GM21423 (cell line): ENCODE data around the gene RHOXF2.
"Not testable (repeated sequence)": the region's sequence is repeated elsewhere in the genome, so short reads cannot be mapped to it uniquely, and the experiment has no call there.

ENCODE experiments used
- ATAC-seq: cut with Tn5 transposase; IDR thresholded peaks from one replicate; pipeline ENCODE4 v1.9.1; 2021; ENCODE audit warnings: mild to moderate bottlenecking, moderate library complexity; ENCODE audit not compliant: unreplicated experiment

RHOXF2 gene

GRCh38 chrX:120196626-120197283 is 38.3 kb downstream of the RHOXF2 start:
- not testable (repeated sequence) for ATAC-seq

DNA sequence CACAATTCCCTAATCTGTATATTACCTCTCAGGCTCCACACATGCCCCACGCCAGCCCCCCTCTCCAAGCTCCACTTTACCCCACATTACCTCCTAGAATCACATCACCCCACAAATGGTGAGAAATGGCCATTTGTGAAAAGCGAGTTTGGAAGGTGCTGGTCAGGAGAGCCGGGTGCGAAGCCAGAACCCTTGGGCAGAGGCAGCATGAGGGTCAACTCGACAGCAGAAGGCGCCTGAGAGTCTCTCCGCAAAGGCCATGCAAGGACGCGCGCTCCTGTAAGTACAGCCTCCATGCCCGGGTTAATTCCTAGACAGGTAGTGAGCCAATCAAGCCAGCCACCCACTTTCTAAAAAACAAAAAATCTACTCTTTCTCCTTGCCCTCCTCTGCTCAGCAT is 42.4 kb downstream of the RHOXF2 start:
- no peak for ATAC-seq

DNA sequence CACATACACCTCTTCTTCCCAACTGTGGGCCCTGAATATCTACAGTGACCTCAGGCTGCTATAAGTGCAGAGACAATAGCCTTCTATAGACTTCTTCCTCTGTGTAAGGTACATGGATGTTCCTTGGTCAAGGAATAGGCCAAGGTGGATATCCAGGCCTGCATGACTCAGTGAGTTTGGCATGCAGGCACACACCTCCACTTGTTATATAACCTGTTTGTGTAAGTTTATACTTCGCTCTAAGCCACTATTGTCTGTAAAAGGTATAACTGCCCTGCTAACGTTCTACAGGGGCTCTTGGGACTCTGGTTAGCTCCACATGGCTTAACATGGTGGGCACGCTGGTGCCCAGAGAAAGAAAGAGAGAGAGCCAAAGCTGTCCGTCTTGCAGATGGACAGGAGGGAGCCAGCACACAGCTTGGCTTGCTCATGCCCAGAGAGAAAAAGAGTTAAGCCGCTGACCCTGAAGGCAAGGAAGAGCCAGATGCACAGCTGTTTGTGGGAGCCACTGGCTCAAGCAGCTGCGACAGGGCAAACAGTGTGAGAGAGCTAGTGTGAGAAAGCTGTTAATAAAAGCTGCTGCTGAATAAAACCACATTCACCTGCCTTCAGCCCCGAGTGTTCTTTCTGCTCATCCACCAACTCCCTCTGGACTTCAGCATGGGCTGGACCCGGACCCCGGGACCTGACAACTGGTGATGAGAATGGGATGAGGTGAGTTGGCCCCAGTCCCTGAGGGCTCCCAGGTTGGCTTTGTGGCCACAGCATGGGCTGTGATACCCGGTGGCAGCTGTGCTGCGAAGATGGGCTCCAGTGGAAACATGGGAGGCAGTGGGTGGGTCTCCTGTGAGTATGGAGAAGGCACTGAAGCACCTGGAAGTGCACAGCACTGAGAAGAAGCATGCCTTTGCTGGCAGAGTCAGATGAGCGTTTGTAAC is 47.7 kb downstream of the RHOXF2 start:
- no peak for ATAC-seq

GRCh38 chrX:120207009-120207605 is 48.7 kb downstream of the RHOXF2 start:
- no peak for ATAC-seq

DNA sequence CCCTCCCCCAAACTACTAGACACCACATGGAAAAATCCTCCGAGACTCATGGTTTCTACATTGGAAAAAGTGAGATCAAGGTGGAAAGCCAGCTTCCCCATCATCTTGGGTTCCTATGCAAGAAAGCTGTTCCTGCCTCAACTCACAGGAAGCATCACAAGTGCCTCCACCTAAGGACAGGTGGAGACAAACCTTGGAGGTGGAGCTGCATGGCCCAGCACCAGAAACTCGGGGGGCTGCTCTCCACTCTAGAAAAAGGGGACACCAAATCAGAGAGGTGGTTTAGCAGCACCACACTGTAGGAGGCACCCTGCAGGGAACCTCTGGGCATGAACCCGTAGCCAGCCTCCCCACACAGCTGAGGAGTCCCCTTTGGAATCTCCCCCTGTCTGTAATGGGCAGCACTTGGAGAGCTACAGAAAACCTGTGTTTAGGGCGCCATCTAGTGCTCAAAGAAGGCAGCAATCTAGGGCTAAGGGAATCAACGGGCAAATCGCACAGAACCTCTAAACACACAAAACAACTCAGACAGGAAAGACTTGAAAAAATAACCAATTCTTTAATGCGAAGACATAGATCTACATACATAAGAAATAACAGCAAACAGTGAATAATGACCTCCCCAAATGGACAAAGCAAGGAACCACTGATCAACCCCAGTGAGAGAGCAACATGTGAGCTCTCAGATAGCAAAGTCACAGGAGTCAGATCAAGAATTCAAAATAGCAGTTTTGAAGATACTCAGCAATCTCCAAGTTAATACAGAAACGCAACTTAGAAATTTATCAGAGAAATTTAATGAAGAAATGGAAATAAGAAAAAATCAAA is 55.2 kb downstream of the RHOXF2 start:
- ATAC-seq = peak; percentile 55
